HEK293 (cell line): Measurements from ENCODE around the gene SH3GLB2.

Experiments used
- TF ChIP-seq, protein P1 (sequence below): fragments of 450-650 bp; formaldehyde crosslinking; IDR thresholded peaks from 2 replicates; pipeline ENCODE4 v1.5.1; 2016; ENCODE audit warnings: missing biosample characterization, missing genetic modification characterization
- TF ChIP-seq, protein P2 (sequence below): fragments of 450-650 bp; formaldehyde crosslinking; IDR thresholded peaks from 2 replicates; pipeline ENCODE4 v1.5.1; 2016; ENCODE audit warnings: missing biosample characterization, missing genetic modification characterization
- TF ChIP-seq, protein P3 (sequence below): fragments of 450-650 bp; formaldehyde crosslinking; IDR thresholded peaks from 2 replicates; pipeline ENCODE4 v1.5.1; 2017; ENCODE audit warnings: missing biosample characterization, missing genetic modification characterization

DNA sequence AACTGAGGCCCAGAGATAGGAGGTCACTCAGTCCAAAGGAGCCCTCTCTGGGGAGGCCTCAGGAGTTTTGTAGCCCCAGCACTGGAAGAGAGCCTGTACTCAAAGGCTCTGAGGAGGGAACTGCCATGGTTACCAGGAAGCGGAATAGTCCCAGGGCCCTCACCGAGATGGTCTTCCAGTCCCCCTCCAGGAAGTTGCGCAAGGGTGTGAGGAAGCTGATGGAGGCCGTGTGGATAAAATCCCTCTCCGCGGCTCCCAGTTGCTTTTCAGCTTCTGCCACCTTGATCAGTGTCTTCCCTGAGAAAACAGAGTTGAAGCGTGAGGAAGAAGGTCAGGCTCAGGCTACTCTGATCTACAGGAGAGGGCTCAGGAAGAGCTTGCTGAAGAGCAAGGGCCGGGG is 13.5 kb downstream of the SH3GLB2 start:
- TF ChIP-seq, protein P1, sequence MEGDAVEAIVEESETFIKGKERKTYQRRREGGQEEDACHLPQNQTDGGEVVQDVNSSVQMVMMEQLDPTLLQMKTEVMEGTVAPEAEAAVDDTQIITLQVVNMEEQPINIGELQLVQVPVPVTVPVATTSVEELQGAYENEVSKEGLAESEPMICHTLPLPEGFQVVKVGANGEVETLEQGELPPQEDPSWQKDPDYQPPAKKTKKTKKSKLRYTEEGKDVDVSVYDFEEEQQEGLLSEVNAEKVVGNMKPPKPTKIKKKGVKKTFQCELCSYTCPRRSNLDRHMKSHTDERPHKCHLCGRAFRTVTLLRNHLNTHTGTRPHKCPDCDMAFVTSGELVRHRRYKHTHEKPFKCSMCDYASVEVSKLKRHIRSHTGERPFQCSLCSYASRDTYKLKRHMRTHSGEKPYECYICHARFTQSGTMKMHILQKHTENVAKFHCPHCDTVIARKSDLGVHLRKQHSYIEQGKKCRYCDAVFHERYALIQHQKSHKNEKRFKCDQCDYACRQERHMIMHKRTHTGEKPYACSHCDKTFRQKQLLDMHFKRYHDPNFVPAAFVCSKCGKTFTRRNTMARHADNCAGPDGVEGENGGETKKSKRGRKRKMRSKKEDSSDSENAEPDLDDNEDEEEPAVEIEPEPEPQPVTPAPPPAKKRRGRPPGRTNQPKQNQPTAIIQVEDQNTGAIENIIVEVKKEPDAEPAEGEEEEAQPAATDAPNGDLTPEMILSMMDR = no peak
- TF ChIP-seq, protein P2, sequence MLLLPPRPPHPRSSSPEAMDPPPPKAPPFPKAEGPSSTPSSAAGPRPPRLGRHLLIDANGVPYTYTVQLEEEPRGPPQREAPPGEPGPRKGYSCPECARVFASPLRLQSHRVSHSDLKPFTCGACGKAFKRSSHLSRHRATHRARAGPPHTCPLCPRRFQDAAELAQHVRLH (tag by site-specific recombination) = no peak
- TF ChIP-seq, protein P3, sequence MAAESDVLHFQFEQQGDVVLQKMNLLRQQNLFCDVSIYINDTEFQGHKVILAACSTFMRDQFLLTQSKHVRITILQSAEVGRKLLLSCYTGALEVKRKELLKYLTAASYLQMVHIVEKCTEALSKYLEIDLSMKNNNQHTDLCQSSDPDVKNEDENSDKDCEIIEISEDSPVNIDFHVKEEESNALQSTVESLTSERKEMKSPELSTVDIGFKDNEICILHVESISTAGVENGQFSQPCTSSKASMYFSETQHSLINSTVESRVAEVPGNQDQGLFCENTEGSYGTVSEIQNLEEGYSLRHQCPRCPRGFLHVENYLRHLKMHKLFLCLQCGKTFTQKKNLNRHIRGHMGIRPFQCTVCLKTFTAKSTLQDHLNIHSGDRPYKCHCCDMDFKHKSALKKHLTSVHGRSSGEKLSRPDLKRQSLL (tag by site-specific recombination) = no peak
